Endometrial microvascular endothelial cells (primary cell): ENCODE results near the gene RTN4RL1. TPM values are rescaled to one million over a fixed set of nuclear protein-coding genes. Genes with fewer than 3 reads are reported as not detected.

Source experiments
- in situ Hi-C: cut with HindIII; loops from 2 replicates; pipeline ENCODE4 v1.10.0; 2017; ENCODE audit warnings: low sequenced_read_pairs, low pct_unique_long_range_greater_than_20kb; ENCODE audit errors: inconsistent ontology term
- total RNA-seq: library from RNA; depleted of rRNA; stranded (reverse); fragments of >200 nt; gene quantifications from one replicate; pipeline ENCODE4 v1.2.3, GENCODE V29; 2015; ENCODE audit errors: inconsistent ontology term

The RTN4RL1 gene
- total RNA-seq, 1 donor from 2014 or later, result not detected

- in situ Hi-C loops, result no loop called here
These were observed 81.7 kb downstream of the RTN4RL1 start for GRCh38 chr17:1943436-1943831.

- in situ Hi-C loops, result no loop called here
These were observed 82.3 kb downstream of the RTN4RL1 start for GRCh38 chr17:1942666-1943435.

- in situ Hi-C loops, result no loop called here
These were observed 83.1 kb downstream of the RTN4RL1 start for GRCh38 chr17:1942066-1942365.

GRCh38 chr17:1941272-1942065 lies 83.7 kb downstream of the RTN4RL1 start:
- in situ Hi-C loops, result no loop called here

GRCh38 chr17:1940810-1941185 lies 84.3 kb downstream of the RTN4RL1 start:
- in situ Hi-C loops, result no loop called here

- in situ Hi-C loops, result no loop called here
These were observed 84.9 kb downstream of the RTN4RL1 start for GRCh38 chr17:1939981-1940809.

GRCh38 chr17:1937461-1937860 lies 87.7 kb downstream of the RTN4RL1 start:
- in situ Hi-C loops, result no loop called here

- in situ Hi-C loops, result no loop called here
These were observed 88.4 kb downstream of the RTN4RL1 start for GRCh38 chr17:1936766-1937165.

- in situ Hi-C loops, result no loop called here
These were observed 90.2 kb downstream of the RTN4RL1 start for GRCh38 chr17:1934901-1935300.

- in situ Hi-C loops, result no loop called here
These were observed 91.0 kb downstream of the RTN4RL1 start for GRCh38 chr17:1933875-1934715.

- in situ Hi-C loops, result no loop called here
These were observed 93.1 kb downstream of the RTN4RL1 start for GRCh38 chr17:1931844-1932579.

- in situ Hi-C loops, result no loop called here
These were observed 94.8 kb downstream of the RTN4RL1 start for GRCh38 chr17:1930337-1930645.

GRCh38 chr17:1928976-1929375 lies 96.2 kb downstream of the RTN4RL1 start:
- in situ Hi-C loops, result no loop called here

GRCh38 chr17:1920948-1921351 lies 104.2 kb downstream of the RTN4RL1 start:
- in situ Hi-C loops, result loop anchor here (25.0 kb wide), 1 partner anchor 116 kb away; the partner anchor contains the start of genes DPH1, OVCA2 and RTN4RL1

GRCh38 chr17:1919201-1919600 lies 105.9 kb downstream of the RTN4RL1 start:
- in situ Hi-C loops, result loop anchor here (5.0 to 25.0 kb wide), 2 partner anchors 37 to 118 kb away; partner anchors contain the start of genes DPH1, OVCA2 and RTN4RL1

GRCh38 chr17:1918346-1919162 lies 106.6 kb downstream of the RTN4RL1 start:
- in situ Hi-C loops, result loop anchor here (5.0 to 25.0 kb wide), 2 partner anchors 36 to 119 kb away; partner anchors contain the start of genes DPH1, OVCA2 and RTN4RL1
